EH (cell line): ENCODE data around the gene ITSN1.

Source experiments
- DNase-seq: peaks from one replicate; pipeline ENCODE4 v3.0.0-alpha.2; 2015; ENCODE audit warnings: low read depth

ITSN1 gene

DNA sequence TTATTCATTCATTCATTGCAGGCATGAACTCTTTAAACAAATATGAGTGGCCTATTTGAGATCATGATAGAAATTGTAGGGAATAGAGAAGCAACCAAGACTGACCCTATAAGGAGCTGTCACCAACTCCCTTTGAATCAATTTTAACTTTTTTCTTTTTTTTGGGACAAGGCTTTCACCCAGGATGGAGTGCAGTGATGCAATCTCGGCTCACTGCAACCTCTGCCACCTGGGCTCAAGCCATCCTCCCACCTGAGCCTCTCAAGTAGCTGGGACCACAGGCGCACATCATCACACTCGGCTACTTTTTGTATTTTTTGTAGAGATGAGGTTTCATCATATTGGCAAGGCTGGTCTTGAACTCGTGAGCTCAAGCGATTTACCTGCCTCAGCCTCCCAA lies 290.4 kb downstream of the ITSN1 start:
- no peak for DNase-seq

GRCh38 chr21:33936301-33937038 lies 294.2 kb downstream of the ITSN1 start:
- DNase-seq, result peak; percentile 11

DNA sequence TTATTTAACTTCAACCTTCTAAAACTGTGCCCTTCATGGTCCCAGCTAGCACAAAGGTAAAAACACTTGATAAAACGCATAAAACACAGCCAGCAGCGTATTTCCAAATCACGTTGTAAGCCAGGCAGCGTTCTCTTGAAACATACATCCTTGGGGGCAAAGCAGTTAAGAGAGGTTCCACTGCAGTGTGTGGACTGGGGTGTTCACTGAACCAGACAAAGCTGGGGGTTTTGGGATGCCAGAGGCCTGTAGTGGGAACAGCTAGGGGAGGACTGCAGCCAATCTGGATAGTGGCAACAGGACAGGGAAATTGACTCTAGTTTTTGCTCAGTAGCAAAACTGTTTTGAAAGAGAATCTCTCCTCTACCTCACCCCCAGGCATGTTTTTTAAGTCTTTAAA lies 294.8 kb downstream of the ITSN1 start:
- no peak for DNase-seq

- DNase-seq, result no peak
These were observed 295.6 kb downstream of the ITSN1 start for GRCh38 chr21:33937931-33938339.

GRCh38 chr21:33938381-33938780 lies 296.1 kb downstream of the ITSN1 start:
- no peak for DNase-seq

DNA sequence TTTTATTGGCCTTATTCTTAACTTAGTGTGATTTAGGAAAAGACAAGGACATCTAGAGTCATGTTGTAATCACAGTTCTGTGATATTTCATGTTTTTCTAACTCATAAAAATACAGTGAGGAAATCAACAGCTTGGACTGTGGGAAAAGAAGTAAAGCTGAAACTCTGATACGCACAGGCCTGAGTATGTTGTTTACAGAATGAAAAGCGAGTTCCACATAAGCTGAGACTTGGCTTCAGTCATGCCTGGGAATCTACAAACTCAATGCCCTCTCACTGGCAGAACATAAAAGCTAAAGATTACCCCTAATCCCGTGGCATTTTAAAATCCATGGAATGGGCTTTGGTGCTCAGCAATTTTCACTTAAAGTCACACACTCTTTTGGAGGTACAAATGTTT lies 296.9 kb downstream of the ITSN1 start:
- DNase-seq, result no peak

GRCh38 chr21:33940164-33940880 lies 298.0 kb downstream of the ITSN1 start:
- DNase-seq, result peak; percentile 87

DNA sequence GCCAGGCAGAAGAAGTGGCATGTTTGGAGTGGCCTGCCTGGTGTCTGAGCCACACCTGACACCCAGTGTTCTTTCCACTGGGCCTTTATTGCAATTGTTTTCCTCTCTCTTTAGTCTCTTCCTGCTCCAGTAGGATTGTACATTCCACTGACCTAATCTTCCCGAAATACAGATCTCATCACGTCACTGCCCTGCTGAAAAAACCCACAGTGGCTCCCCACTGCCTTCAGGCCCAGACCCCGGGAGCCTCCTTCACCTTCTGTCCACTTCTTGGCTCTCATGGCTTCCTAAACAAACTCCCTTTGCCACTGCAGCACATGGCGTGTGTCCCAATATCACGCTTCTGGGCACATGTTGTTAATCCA lies 298.6 kb downstream of the ITSN1 start:
- DNase-seq, result peak; percentile 70

GRCh38 chr21:33942426-33942825 lies 300.1 kb downstream of the ITSN1 start:
- DNase-seq, result no peak

- DNase-seq, result no peak
These were observed 301.0 kb downstream of the ITSN1 start for GRCh38 chr21:33943293-33943692.

DNA sequence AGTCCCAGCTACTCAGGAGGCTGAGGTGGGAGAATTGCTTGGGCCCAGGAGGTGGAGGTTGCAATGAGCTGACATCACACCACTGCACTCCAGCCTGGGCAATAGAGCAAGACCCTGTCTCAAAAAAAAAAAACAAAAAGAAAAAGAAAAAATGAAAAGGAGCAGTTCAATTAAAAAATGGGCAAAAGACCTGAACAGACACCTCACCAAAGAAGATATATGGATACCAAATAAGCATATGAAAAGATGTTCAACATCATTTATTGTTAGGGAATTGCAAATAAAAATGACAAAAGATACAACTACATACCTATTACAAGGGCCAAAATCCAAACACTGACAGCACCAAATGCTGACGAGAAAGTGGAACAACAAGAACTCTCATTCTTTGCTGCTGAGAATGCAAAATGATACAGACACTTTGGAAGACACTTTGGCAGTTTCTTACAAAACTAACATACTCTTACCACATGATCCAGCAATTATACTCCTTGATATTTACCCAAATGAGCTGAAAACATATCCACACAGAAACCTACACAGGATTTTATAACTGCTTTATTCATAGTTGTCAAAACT lies 302.0 kb downstream of the ITSN1 start:
- no peak for DNase-seq

DNA sequence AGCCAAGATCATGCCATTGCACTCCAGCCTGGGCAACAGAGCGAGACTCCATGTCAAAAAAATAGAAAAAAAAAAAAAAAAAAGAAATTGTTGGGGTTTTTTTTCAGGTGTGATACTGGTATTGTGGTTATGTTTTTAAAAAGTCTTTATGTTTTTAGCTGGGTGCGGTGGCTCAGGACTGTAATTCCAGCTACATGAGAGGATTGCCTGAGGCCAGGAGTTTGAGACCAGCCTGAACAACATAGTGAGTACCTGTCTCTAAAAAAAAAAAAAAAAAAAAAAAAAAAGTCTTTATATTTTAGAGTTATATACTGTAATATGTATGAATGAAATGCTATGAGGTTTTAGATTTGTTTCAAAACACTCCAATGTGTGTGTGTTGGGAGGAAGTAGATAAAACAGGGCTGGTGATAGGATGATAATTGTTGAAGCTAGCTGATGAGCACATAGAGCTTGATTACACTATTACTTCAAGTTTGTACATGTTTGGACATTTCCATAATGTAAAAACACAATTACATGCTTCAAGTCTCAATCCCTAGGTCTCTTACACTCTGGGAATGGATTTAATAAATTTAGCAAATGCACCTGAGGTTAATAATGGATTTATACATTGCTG lies 303.5 kb downstream of the ITSN1 start:
- no peak for DNase-seq

DNA sequence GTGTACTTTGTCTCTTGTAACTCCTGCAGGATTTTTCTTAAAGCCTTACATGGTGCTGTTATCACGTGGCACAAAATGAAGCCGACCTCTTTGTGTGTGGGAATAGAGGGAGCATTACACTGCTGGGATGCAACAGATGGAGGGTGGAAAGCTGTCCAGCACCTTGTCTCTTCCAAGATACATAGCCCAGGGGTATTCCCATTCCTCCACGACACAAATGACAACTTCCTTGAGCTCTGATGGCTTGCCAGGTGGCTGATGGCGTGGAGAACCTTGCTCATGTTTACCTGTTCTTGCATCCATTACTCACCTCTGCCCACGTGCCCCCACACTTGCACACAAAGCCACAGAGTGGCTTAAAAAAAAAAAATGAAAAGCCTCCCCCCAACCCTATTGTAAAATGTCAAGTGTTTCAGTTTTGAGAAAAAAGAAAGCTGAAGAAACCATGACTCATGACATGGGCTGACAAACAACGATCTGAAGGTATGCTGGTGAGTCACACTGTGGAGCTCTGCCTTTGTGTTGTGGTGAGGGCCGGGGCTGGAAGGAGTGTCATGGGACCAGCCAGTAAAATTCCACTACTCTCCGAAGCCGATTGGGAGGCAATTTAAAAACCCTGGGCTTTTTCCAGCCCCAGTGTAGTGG lies 305.3 kb downstream of the ITSN1 start:
- DNase-seq, result peak; percentile 97

- peak; percentile 41 for DNase-seq
These were observed 306.0 kb downstream of the ITSN1 start for GRCh38 chr21:33948096-33948950.

DNA sequence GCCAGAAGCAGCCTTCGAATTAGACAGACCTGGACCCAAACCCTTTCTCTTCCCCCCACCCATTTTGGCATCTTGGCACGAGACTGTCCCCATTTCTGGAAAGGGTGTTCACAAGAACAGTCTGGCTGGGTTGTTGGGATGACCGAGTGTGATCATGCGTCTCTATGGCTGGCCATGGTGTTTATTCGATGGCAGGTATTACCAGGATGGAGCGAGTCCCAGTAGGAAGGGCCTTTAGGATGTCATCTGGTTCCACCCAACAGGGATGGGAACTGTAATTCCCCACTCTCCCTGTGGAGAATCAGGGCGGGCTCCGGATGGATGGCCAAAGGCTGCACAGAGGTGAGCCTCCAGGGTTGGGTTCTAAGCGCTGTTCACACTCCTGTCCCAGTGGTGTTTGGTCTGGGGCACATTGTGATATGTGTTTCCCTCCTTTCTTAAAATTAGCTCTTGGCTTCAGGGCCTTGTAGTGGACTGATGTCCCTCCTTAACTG lies 306.7 kb downstream of the ITSN1 start:
- no peak for DNase-seq
